GM18502 (cell line): ENCODE results near the gene IER5.

Experiments
- ATAC-seq: cut with Tn5 transposase; IDR thresholded peaks from one replicate; pipeline ENCODE4 v1.9.1; 2021; ENCODE audit warnings: mild to moderate bottlenecking; ENCODE audit not compliant: unreplicated experiment, poor library complexity

The IER5 gene

GRCh38 chr1:181094416-181095212, 6.1 kb downstream of the IER5 start:
- no peak for ATAC-seq

DNA sequence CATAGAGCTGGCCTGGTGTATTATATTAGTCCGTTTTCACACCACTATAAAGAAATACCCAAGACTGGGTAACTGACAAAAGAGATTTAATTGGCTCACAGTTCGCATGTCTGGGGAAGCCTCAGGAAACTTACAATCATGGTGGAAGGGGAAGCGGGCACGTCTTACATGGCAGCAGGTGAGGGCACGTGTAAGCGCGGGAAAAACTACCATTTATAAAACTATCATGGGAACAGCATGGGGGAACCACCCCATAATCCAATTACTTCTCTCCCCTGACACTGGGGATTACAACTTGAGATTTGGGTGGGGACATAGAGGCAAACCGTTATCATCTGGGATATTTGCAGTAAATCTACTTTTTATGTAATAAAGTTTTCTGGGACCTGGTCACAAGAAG, 6.8 kb downstream of the IER5 start:
- no peak for ATAC-seq

DNA sequence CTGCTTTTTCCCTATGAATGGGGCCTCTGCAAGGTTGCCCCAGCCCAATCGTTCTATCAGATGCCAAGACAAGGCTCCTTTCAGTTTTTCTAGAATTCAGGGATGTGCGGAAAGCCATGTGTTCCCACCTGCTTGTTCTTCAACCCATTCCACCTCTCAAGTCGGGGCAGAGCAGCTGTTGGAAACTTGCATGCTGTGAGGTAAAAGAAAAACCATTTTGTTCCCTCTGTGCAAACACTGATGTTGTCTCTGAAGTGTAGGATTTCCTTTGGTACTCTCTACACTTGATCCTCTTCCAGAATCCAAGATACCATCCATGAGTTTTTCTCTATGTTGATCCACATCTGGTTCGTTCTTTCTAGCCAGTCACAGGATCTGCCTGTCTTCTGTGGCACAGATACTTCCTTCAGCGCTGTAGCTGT, 7.3 kb downstream of the IER5 start:
- ATAC-seq: no peak

DNA sequence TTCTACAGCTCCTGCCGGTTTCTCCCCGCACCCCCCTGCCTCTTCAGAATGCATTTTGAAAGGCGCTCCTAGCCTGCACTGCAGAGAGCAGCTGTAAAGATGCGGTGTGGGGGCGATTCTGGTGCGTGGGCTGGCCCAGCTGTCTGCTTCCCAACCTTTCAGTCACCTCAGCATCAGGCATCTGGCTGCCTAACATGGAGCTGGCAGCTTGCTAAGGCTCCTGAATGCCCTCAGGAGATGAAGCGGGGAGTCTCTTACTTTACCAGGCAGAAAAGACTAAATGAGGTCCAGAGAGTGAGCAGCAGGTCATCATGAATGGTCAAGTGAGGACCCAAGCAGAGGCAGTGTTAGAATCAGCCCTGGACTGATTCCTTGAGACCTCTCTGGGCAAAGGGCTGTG, 8.7 kb downstream of the IER5 start:
- no peak for ATAC-seq

- ATAC-seq: peak; percentile 72
Measured at GRCh38 chr1:181099152-181100014, 10.9 kb downstream of the IER5 start.

- ATAC-seq: no peak
Measured at GRCh38 chr1:181100015-181100905, 11.8 kb downstream of the IER5 start.

GRCh38 chr1:181100934-181101333, 12.4 kb downstream of the IER5 start:
- no peak for ATAC-seq

DNA sequence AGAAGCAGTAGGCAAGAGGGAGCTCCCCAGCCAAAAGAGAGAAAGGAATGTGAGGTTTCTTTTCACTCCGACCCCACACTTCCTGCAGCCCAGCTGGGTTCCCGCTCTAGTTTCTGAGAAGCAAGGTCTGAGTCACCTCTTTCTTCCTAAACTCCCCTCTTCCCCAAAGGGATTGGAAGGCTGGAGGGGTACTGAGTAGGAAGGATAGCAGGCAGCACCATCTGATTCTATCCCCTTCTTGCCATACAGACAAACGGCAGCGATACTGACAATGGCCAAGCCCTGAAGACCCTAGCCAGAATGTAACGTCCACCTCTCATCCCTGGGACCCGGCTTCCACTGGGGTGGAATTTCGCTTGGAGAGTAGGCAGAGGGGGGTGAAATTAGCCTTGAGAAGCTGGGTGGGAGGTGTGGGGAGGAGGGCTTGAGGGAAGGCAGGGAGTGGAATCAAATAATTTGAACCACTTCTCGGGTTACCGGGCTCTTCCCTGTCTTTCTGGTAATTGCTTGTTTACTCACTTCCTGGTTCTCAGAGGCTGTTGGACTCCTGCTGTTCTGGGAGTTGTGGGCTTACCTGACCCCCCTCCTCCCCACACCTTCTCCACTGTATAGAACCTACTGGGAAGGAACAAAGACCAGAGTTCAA, 13.2 kb downstream of the IER5 start:
- no peak for ATAC-seq

- no peak for ATAC-seq
Measured at GRCh38 chr1:181102841-181103240, 14.3 kb downstream of the IER5 start.

- ATAC-seq: no peak
Measured at GRCh38 chr1:181103399-181103798, 14.9 kb downstream of the IER5 start.

DNA sequence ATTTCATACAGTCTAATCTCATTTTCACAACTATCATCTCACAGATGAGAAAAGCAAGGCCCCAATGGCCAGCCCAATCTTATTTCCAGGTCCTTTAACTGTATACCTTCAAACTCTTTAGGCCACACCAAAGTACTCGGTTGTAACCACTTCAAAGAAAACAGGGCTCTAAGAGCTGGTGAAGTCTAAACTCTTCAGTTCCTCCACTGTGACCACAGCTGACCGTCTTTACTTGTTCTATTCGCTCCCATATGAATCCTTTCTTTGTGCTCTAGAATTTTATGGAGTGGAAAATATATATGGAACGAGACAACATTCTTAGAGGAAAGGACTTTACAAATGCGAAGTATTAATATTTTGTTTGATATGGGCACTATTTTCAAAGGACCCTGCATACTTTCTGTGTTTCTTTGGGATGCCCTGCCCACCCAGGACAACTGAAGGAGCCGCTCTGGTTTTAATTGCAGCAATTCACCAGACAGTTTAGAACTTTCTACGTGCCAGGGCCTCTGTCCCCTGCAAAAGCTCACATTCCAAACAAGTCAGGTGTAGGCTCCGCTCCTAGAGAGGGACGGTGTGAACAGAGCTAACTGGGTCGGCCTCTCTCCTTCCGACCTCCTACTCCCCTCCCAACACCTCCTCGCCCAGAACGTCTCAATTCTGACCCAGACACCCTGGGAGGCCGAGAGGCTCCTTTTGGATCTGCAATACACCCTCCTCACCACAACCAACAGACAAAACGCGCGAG, 15.7 kb downstream of the IER5 start:
- ATAC-seq: no peak

- peak; percentile 32 for ATAC-seq
Measured at GRCh38 chr1:181104790-181105133, 16.3 kb downstream of the IER5 start.

GRCh38 chr1:181105134-181106021, 16.9 kb downstream of the IER5 start:
- peak; percentile 82 for ATAC-seq

GRCh38 chr1:181106022-181106312, 17.5 kb downstream of the IER5 start:
- no peak for ATAC-seq

GRCh38 chr1:181106479-181106878, 18.0 kb downstream of the IER5 start:
- ATAC-seq: no peak

- no peak for ATAC-seq
Measured at GRCh38 chr1:181107711-181108110, 19.2 kb downstream of the IER5 start.

DNA sequence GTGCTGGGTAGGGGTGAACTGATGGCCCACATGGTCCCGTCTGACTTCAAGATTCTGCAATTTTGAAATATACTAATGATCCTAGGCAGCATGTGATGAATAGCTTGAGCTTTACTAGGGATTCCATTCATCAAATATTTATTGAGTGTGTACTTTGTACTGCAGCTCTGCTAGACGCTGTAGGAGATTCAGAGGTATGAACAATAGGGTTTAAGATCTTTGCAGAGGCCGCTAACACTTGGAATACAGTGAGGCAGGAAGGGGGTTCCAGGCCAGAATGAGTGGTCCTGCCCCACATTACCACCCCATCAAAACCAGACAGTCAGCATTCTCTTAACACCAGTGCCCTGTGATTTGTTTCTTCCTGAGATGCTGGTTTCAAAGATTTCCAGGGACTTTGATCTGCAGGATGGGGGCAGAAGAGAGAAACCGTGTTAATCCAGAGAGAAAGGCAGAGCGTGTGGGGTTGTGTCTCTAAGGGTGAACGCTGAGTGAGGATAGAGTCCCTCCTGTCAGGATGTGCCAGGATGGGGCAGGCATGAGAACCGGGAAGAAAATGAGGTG, 19.9 kb downstream of the IER5 start:
- ATAC-seq: no peak

DNA sequence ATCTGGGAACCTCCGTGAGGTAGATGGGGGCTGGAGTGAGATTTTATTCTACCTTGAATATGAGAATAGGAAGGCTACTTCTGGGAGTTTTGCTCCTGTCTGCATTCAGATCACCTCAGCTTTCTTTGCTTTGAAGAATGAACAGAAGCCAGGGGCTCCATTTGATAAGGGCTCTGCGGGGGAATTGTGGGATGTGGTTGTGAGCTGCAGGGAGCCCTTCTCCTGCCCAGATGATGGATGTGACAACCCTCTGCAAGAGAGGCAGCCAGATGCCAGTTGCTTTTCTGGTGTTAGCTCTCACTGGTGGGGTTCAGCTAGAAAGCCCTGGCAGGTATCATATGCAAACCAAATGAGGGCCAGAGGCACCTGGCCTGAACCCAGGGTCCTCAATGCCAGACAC, 21.5 kb downstream of the IER5 start:
- ATAC-seq: no peak
